Subcutaneous adipose tissue (tissue), 4 donors: ENCODE measurements around the gene OPCML. TPM values are rescaled to one million over a fixed set of nuclear protein-coding genes. Genes with fewer than 3 reads are reported as not detected.

Source experiments
- total RNA-seq, 4 donors: library from RNA; depleted of rRNA; stranded (reverse); fragments of >200 nt; gene quantifications; one replicate each; pipeline ENCODE4 v1.1.0, GENCODE V29; 2016
- TF ChIP-seq, protein P1 (sequence below): fragments of 450-650 bp; IDR thresholded peaks from one replicate; pipeline ENCODE4 v1.5.1; 2016; ENCODE audit warnings: low read depth, mild to moderate bottlenecking, control low read depth, antibody characterized with exemption, moderate library complexity

Gene OPCML
- total RNA-seq, 4 donors from 2014 or later = under 0.01 TPM; not detected in 3

DNA sequence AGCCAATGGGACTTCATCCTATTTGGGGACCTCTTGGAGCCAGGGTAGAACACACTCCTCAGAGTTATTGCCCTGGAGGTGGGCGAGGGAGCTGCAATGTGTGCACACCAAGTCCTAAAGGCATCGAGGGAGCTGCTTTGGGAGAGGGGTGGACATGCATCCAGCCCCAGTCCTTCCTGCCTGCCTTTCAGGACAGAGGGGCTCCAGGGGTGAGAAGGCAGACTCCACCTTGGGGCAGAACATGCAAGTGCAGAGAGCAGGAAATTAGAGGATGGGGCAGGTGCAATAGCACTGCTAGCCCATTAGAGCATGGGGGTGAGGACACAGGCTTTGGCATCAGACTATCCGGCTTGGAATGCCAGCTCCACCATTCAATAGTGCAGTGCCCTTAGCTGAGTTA is 288.5 kb downstream of the OPCML start:
- TF ChIP-seq, protein P1, sequence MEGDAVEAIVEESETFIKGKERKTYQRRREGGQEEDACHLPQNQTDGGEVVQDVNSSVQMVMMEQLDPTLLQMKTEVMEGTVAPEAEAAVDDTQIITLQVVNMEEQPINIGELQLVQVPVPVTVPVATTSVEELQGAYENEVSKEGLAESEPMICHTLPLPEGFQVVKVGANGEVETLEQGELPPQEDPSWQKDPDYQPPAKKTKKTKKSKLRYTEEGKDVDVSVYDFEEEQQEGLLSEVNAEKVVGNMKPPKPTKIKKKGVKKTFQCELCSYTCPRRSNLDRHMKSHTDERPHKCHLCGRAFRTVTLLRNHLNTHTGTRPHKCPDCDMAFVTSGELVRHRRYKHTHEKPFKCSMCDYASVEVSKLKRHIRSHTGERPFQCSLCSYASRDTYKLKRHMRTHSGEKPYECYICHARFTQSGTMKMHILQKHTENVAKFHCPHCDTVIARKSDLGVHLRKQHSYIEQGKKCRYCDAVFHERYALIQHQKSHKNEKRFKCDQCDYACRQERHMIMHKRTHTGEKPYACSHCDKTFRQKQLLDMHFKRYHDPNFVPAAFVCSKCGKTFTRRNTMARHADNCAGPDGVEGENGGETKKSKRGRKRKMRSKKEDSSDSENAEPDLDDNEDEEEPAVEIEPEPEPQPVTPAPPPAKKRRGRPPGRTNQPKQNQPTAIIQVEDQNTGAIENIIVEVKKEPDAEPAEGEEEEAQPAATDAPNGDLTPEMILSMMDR = no peak

DNA sequence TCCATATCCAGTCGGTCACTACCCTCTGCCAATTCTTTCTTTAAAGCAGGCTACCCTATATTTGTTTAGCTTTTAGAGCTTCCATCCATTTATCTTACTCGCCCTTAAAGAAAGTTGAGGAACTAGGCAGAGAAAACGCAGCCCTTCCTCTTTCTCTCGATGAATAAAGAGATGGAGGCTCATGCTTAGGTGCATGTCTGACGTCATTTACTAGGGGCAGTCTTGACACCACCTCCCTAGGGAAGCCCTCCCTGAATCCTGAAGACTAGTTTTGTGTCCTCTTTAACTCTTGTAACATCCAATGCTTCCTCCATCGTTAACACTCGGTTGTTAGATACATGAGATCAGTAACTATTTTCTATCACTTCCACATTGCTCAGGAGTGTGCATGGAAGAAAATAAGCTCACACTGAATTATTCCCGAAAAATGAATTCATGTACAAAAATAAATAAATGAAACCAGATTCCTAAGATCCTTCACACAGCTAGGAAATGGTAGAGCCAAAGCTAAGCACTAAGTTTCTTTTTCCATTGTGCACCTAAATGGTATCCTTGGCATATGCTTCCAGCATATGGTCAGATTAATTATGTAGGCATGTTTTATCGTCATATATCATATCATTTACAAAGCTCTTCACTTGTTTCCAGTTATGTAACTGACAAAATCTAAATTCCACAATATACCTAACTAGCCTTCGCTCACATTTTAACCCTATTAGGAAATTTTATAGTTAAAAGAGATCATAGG is 291.2 kb downstream of the OPCML start:
- TF ChIP-seq, protein P1 = no peak

DNA sequence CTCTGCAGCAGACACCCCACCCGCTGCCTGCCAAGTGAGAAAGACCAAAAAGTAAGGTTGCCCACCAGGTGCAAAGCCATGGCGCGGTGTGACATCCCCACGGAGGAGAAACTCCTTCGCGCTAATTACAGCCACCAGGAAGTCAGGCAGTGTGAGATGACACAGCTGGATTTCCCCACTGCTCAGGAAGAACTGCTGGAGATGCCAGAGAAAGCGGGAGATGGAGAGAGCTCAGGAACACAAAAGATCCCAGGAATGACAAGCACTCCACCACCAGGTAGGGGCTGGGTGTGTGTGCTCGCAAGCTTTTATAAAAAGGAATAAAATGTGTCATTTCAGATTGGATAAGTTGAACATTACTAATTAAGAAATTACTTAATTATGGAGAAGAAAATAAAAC is 292.7 kb downstream of the OPCML start:
- TF ChIP-seq, protein P1 = no peak

DNA sequence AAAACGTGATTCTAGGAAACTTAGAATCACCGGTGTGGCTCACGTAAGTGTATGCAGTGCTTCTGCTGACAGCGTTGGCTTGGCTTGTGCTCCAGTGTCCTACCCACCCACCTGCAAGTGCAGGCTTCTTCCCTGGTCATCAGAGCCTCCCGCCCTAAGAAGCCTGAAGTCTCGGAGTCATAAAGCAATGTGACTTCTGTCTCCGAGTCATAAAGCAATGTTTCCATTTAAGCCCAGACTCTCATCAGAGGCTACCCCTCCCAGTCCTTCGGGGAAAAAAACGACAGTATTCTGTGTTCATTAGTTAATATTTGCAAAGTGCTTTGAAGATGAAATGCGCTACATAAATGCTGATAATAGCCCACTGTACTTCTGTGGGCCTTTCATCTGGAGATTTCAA is 293.8 kb downstream of the OPCML start:
- TF ChIP-seq, protein P1 = no peak

DNA sequence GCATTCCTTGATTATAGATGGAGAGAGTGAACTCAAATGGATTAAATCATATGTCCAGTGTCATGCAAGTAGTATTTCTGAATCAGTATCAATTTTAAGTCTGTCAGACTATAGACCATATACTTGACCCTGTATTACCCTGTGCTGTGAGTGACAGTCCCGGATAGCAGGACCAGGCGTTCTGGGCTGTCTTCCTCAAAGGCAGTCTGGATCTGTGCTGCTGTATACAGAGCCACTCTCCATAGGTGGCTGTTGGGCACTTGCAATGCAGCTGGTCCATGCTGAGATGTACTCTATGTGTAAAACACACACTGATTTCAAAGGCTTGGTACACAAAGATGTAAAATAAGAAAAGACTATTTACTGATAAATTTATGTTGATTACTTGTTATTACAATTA is 294.3 kb downstream of the OPCML start:
- TF ChIP-seq, protein P1 = no peak

DNA sequence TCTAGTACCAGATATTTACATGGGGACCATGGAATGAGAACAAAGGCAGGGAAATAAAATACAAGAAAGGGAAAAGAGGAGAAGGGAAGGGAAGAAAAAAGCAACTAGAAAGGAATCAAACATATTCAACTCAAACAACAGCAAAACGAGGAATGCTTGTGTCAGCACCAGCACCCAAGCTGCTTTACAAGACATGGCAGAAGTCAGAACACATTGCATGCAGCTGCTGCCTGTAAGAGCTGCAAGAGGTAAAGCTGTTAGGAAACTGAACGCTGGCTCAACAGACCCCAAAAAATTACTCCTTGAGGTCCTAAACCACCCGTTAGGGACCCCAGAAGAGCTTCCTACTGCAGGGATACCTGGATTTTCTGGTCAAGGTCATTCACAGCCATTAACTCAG is 296.9 kb downstream of the OPCML start:
- TF ChIP-seq, protein P1 = no peak

DNA sequence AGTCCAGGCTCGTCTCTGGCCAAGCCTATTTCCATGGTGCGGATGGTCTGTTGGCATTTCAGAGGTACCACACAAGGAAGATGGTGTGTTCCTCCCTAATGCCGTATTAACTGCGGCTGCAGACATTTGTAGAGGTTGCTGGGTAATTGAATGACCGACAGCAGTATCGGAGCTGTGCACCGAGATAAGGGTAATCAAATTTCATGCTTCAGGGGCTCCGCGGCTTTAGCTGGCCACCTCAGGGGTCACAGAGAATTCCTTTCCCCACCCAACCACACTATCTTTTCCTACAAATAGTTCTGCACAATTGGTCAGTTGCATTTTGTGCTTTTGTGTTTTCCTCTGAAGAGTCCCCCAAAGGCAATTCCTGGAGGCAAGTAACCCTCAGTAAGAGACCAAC is 297.4 kb downstream of the OPCML start:
- TF ChIP-seq, protein P1 = no peak
